ENCODE results near the gene ZNF205. TPM values are rescaled to one million over a fixed set of nuclear protein-coding genes. Genes with fewer than 3 reads are reported as not detected.

Gene ZNF205
- total RNA-seq, 1 experiment from 2014 or later, result 18.3 TPM

- ChIA-PET POLR2A (interaction anchor here (0.6 to 1.4 kb wide), 6 partner anchors 13 to 703 kb away, joined by 3 to 6 read pairs (median 4); no protein-coding TSS in a partner anchor), CTCF (interaction anchor here (0.6 to 1.6 kb wide), 7 partner anchors 15 to 473 kb away, joined by 3 to 11 read pairs (median 4); no protein-coding TSS in a partner anchor)
- peaks cover 10% of the 10 kb centered on the region for H3K36me3 ChIP-seq (ENCODE audit: control insufficient read depth, insufficient read depth, low read length)
- peak; percentile 97 for ATAC-seq
- peak; percentile 93 for DNase-seq (ENCODE audit: low read depth, low spot score)
- intact Hi-C loops (cut with micrococcal nuclease; ENCODE audit: unreplicated experiment) (no loop called here), in situ Hi-C loops (cut with HindIII; ENCODE audit: low pct_unique_long_range_greater_than_20kb, low sequenced_read_pairs) (no loop called here)
- H3K4me1 ChIP-seq (ENCODE audit: control insufficient read depth, insufficient read depth, low read length), result peaks cover 7% of the 10 kb centered on the region; the same call in 1 of the 2 replicates
- peak within 1 kb of the TSS; percentile 99 for H3K27ac ChIP-seq (ENCODE audit: low read length)
- peak within 1 kb of the TSS; percentile 100 for H3K4me3 ChIP-seq (ENCODE audit: low read depth in 2 of 2, low read length in 2 of 2)
- BruUV-seq (replicated peaks), result TSS peak; percentile 92
- H3K27me3 ChIP-seq (ENCODE audit: control insufficient read depth, insufficient read depth, low read length), result no peaks in the 10 kb centered on the region
- H3K9me3 ChIP-seq (ENCODE audit: control insufficient read depth, insufficient read depth, low read depth, low read length), result no peaks in the 10 kb centered on the region
- TF ChIP-seq SIN3A (IDR thresholded peaks at IDR 0.05; ENCODE audit: borderline replicate concordance, insufficient read depth, low read depth, low read length) (no peak), POLR2AphosphoS5 (IDR thresholded peaks at IDR 0.05; ENCODE audit: low read depth, low read length) (peak; percentile 90)
These were observed 22.1 kb downstream of the ZNF205 start, which contains the start of gene ZNF213 for GRCh38 chr16:3134338-3135125. Gene ZNF213, plus strand, starts transcription at chr16:3135029. Its CDS starts 2,252 bp downstream, at chr16:3137281.

- H3K9me3 ChIP-seq (ENCODE audit: control insufficient read depth, insufficient read depth, low read depth, low read length), result no peaks in the 10 kb centered on the region
- peak; percentile 71 for ATAC-seq
- H3K4me1 ChIP-seq (ENCODE audit: control insufficient read depth, insufficient read depth, low read length), result peaks cover 7% of the 10 kb centered on the region; the same call in 1 of the 2 replicates
- DNase-seq (ENCODE audit: low read depth, low spot score), result no peak
- intact Hi-C loops (cut with micrococcal nuclease; ENCODE audit: unreplicated experiment), result no loop called here
- in situ Hi-C loops (cut with HindIII; ENCODE audit: low pct_unique_long_range_greater_than_20kb, low sequenced_read_pairs), result no loop called here
- ChIA-PET CTCF (interaction anchor here (0.6 to 1.6 kb wide), 7 partner anchors 14 to 472 kb away, joined by 3 to 11 read pairs (median 4); no protein-coding TSS in a partner anchor), POLR2A (interaction anchor here (0.7 to 1.4 kb wide), 5 partner anchors 13 to 404 kb away, joined by 3 to 6 read pairs (median 4); no protein-coding TSS in a partner anchor)
- H3K4me3 ChIP-seq (ENCODE audit: low read depth in 2 of 2, low read length in 2 of 2), result peak overlapping the region; percentile 92 to 100
- BruUV-seq (replicated peaks), result TSS peak; percentile 91
- peak; percentile 70; the same call in 1 of the 2 replicates for TF ChIP-seq SIN3A (IDR thresholded peaks at IDR 0.05; ENCODE audit: borderline replicate concordance, insufficient read depth, low read depth, low read length)
- TF ChIP-seq, protein P1, sequence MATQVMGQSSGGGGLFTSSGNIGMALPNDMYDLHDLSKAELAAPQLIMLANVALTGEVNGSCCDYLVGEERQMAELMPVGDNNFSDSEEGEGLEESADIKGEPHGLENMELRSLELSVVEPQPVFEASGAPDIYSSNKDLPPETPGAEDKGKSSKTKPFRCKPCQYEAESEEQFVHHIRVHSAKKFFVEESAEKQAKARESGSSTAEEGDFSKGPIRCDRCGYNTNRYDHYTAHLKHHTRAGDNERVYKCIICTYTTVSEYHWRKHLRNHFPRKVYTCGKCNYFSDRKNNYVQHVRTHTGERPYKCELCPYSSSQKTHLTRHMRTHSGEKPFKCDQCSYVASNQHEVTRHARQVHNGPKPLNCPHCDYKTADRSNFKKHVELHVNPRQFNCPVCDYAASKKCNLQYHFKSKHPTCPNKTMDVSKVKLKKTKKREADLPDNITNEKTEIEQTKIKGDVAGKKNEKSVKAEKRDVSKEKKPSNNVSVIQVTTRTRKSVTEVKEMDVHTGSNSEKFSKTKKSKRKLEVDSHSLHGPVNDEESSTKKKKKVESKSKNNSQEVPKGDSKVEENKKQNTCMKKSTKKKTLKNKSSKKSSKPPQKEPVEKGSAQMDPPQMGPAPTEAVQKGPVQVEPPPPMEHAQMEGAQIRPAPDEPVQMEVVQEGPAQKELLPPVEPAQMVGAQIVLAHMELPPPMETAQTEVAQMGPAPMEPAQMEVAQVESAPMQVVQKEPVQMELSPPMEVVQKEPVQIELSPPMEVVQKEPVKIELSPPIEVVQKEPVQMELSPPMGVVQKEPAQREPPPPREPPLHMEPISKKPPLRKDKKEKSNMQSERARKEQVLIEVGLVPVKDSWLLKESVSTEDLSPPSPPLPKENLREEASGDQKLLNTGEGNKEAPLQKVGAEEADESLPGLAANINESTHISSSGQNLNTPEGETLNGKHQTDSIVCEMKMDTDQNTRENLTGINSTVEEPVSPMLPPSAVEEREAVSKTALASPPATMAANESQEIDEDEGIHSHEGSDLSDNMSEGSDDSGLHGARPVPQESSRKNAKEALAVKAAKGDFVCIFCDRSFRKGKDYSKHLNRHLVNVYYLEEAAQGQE (IDR thresholded peaks at IDR 0.05; ENCODE audit: insufficient read depth in 1 of 2, low read depth in 2 of 2, low read length in 1 of 2), result no peak
- H3K36me3 ChIP-seq (ENCODE audit: control insufficient read depth, insufficient read depth, low read length), result peaks cover 10% of the 10 kb centered on the region
- H3K27ac ChIP-seq (ENCODE audit: low read length), result peak overlapping the region; percentile 85
- no peaks in the 10 kb centered on the region for H3K27me3 ChIP-seq (ENCODE audit: control insufficient read depth, insufficient read depth, low read length)
These were observed 22.8 kb downstream of the ZNF205 start for GRCh38 chr16:3135126-3135715.

DNA sequence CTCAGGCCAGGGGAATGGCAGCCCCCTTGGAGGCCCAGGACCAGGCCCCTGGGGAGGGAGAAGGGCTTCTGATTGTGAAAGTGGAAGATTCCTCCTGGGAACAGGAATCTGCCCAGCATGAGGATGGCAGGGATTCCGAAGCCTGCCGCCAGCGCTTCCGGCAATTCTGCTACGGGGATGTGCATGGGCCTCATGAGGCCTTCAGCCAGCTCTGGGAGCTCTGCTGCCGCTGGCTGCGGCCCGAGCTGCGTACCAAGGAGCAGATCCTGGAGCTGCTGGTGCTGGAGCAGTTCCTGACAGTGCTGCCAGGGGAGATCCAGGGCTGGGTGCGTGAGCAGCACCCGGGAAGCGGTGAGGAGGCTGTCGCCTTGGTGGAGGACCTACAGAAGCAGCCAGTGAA, 24.9 kb downstream of the ZNF205 start:
- TF ChIP-seq, protein P1 (IDR thresholded peaks at IDR 0.05; ENCODE audit: insufficient read depth in 1 of 2, low read depth in 2 of 2, low read length in 1 of 2), result no peak
- TF ChIP-seq, protein P2, sequence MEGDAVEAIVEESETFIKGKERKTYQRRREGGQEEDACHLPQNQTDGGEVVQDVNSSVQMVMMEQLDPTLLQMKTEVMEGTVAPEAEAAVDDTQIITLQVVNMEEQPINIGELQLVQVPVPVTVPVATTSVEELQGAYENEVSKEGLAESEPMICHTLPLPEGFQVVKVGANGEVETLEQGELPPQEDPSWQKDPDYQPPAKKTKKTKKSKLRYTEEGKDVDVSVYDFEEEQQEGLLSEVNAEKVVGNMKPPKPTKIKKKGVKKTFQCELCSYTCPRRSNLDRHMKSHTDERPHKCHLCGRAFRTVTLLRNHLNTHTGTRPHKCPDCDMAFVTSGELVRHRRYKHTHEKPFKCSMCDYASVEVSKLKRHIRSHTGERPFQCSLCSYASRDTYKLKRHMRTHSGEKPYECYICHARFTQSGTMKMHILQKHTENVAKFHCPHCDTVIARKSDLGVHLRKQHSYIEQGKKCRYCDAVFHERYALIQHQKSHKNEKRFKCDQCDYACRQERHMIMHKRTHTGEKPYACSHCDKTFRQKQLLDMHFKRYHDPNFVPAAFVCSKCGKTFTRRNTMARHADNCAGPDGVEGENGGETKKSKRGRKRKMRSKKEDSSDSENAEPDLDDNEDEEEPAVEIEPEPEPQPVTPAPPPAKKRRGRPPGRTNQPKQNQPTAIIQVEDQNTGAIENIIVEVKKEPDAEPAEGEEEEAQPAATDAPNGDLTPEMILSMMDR (IDR thresholded peaks at IDR 0.05), result no peak
- TF ChIP-seq POLR2AphosphoS5 (IDR thresholded peaks at IDR 0.05; ENCODE audit: low read depth, low read length) (no peak), SIN3A (IDR thresholded peaks at IDR 0.05; ENCODE audit: borderline replicate concordance, insufficient read depth, low read depth, low read length) (no peak), TCF7L2 (IDR thresholded peaks at IDR 0.05; ENCODE audit: low read depth, low read length) (no peak)
- Histone ChIP-seq H3K4me1 (ENCODE audit: control insufficient read depth, insufficient read depth, low read length) (peaks cover 7% of the 10 kb centered on the region; the same call in 1 of the 2 replicates), H3K36me3 (ENCODE audit: control insufficient read depth, insufficient read depth, low read length) (peaks cover 10% of the 10 kb centered on the region; the same call in 1 of the 2 replicates), H3K4me3 (ENCODE audit: low read depth in 2 of 2, low read length in 2 of 2) (no peak overlapping the region), H3K27ac (ENCODE audit: low read length) (no peak overlapping the region), H3K9me3 (ENCODE audit: control insufficient read depth, insufficient read depth, low read depth, low read length) (no peaks in the 10 kb centered on the region), H3K27me3 (ENCODE audit: control insufficient read depth, insufficient read depth, low read length) (no peaks in the 10 kb centered on the region)
- in situ Hi-C loops (cut with HindIII; ENCODE audit: low pct_unique_long_range_greater_than_20kb, low sequenced_read_pairs), result no loop called here
- ChIA-PET CTCF (no interaction called here), POLR2A (interaction anchor here (0.8 kb wide), 1 partner anchor 12 kb away, joined by 3 read pairs; no protein-coding TSS in a partner anchor)
- intact Hi-C loops (cut with micrococcal nuclease; ENCODE audit: unreplicated experiment), result no loop called here
- no TSS peak for BruUV-seq (replicated peaks)
- DNase-seq (ENCODE audit: low read depth, low spot score) (no peak), ATAC-seq (no peak)
